ENCODE results near the gene MYD88.
"Not testable (repeated sequence)": the region's sequence is repeated elsewhere in the genome, so short reads cannot be mapped to it uniquely, and the experiment has no call there.

Gene MYD88

DNA sequence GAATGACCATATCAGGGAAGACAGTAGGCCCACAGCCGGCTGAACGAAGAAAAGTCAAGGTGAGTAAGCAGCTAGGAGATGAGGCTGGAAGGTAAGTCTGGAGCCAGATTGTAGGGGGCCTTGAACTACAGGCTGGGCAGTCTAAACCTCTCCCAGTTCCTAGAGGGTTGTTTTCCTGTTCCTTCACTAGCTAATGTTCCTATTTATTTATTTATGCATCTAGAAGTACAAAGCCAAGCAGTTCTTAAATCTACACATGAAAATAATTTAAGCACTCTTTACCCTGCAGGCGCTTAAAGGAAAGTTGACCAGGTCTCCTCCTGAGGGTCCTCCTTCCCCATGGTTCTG, 5.3 kb upstream of the MYD88 start:
- peaks cover 33% of the 10 kb centered on the region for H3K36me3 ChIP-seq (ENCODE audit: control insufficient read depth, low read depth, low read length)
- no peak overlapping the region for H3K27ac ChIP-seq (ENCODE audit: low read length)
- H3K4me1 ChIP-seq (ENCODE audit: control insufficient read depth, low read depth, low read length) = peaks cover 7% of the 10 kb centered on the region
- H3K4me3 ChIP-seq (ENCODE audit: low read length) = no peak overlapping the region
- no peaks in the 10 kb centered on the region for H3K27me3 ChIP-seq (ENCODE audit: control insufficient read depth, insufficient read depth, low read length)
- no peaks in the 10 kb centered on the region for H3K9me3 ChIP-seq (ENCODE audit: control insufficient read depth, low read depth, low read length)
- H3K9ac ChIP-seq (ENCODE audit: low read length) = no peak overlapping the region

DNA sequence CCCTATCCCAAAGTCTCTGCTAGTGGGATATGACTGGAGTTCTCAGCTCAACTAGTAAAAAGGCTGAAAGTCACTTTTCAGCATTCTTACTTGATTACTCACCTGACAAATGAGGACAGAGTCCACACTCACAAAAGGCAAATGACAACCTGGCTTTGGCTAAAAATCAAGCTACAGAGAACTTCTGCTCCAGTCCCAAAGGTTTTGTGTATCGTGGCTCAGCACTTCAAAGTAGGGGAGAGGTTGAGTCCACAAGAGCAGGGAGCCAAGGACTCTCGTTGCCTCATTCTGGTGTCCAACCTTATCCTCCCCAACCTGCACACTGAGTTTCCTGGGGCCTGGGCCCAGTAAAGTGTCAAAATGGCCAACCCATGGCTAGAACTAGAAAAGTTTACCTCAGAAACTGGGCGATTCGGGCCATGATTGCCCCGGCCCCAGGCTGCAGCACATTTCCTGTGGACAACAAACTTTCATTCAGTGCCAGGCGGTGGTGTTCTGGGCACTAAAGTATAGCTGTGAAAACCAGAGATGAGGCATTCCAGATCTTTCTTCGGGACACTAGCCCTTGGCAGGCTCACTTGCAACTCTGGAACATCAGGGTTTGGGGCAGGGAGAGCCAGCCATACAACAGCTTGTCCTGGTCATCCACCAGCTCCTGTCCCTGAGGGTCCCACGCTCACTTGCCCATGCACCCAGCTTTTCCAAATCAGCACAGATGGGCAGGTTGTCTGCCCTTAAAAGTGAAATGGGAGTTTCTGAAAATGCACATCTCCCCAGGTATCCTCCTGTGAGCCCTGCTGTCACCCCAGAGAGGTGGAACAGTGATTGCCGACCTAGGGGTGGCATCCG, 4.7 kb upstream of the MYD88 start:
- Histone ChIP-seq H3K36me3 (ENCODE audit: control insufficient read depth, low read depth, low read length) (peaks cover 30% of the 10 kb centered on the region), H3K4me3 (ENCODE audit: low read length) (no peak overlapping the region), H3K27me3 (ENCODE audit: control insufficient read depth, insufficient read depth, low read length) (peaks cover under 1% of the 10 kb centered on the region), H3K4me1 (ENCODE audit: control insufficient read depth, low read depth, low read length) (peaks cover 8% of the 10 kb centered on the region), H3K27ac (ENCODE audit: low read length) (no peak overlapping the region), H3K9me3 (ENCODE audit: control insufficient read depth, low read depth, low read length) (no peaks in the 10 kb centered on the region), H3K9ac (ENCODE audit: low read length) (no peak overlapping the region)

DNA sequence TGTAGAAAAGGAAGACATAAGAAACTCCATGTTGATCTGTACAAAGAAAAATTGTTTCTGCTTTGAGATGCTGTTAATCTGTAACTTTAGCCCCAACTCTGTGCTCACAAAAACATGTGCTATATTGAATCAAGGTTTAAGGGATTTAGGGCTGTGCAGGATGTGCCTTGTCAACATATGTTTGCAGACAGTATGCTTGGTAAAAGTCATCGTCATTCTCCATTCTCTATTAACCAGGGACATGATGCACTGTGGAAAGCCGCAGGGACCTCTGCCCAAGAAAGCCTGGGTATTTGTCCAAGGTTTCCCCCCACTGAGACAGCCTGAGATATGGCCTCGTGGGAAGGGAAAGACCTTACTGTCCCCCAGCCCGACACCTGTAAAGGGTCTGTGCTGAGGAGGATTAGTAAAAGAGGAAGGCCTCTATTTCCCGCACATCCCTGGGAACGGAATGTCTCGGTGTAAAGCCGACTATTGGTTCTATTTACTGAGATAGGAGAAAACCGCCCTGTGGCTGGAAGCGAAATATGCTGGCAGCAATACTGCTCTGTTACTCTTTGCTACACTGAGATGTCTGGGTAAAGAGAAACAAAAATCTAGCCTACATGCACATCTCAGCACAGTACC, 3.8 kb upstream of the MYD88 start:
- H3K9ac ChIP-seq (ENCODE audit: low read length); H3K27me3 ChIP-seq (ENCODE audit: control insufficient read depth, insufficient read depth, low read length); H3K27ac ChIP-seq (ENCODE audit: low read length); H3K9me3 ChIP-seq (ENCODE audit: control insufficient read depth, low read depth, low read length); H3K4me3 ChIP-seq (ENCODE audit: low read length): not testable (repeated sequence)
- Histone ChIP-seq H3K4me1 (ENCODE audit: control insufficient read depth, low read depth, low read length) (peaks cover 13% of the 10 kb centered on the region), H3K36me3 (ENCODE audit: control insufficient read depth, low read depth, low read length) (peaks cover 27% of the 10 kb centered on the region)

DNA sequence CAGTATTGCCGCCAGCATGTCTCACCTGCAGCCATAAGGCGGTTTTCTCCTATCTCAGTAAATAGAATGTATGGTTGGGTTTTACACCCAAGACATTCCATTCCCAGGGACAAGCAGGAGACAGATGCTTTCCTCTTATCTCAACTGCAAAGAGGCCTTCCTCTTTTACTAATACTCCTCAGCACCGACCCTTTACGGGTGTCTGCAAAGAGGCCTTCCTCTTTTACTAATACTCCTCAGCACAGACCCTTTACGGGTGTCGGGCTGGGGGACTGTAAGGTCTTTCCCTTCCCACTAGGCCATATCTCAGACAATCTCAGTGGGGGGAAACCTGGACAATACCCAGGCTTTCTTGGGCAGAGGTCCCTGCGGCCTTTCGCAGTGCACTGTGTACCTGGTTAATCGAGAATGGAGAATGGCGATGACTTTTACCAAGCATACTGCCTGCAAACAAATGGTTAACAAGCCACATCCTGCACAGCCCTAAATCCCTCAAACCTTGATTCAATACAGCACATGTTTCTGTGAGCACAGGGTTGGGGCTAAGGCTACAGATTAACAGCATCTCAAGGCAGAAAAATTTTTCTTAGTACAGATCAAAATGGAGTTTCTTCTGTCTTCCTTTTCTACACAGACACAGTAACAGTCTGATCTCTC, 2.7 kb upstream of the MYD88 start:
- Histone ChIP-seq H3K9ac (ENCODE audit: low read length) (peak overlapping the region; percentile 75), H3K4me1 (ENCODE audit: control insufficient read depth, low read depth, low read length) (peaks cover 13% of the 10 kb centered on the region)

DNA sequence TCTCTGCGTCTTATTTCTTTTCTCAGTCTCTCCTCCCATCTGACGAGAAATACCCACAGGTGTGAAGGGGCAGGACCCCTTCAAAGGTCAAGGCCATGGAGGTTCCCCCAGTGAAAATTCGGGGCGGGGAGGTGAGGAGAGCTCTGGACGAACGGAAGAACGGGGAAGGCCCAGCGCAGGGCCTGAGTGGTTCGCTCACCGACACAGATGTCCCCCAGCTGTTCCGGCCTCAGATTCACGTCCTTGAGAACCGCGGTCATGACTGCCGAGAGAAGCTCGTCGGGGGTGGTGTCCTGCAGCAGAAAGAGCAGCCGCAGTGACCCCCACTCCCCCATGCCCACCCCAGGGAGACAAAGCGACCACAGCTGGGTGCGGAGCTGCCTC, 2.1 kb upstream of the MYD88 start:
- no peak overlapping the region for H3K27ac ChIP-seq (ENCODE audit: low read length)
- H3K9ac ChIP-seq (ENCODE audit: low read length) = peak overlapping the region; percentile 75
- peaks cover 8% of the 10 kb centered on the region for H3K27me3 ChIP-seq (ENCODE audit: control insufficient read depth, insufficient read depth, low read length)
- no peaks in the 10 kb centered on the region for H3K9me3 ChIP-seq (ENCODE audit: control insufficient read depth, low read depth, low read length)
- peak overlapping the region; percentile 86 for H3K4me3 ChIP-seq (ENCODE audit: low read length)
- H3K36me3 ChIP-seq (ENCODE audit: control insufficient read depth, low read depth, low read length) = peaks cover 19% of the 10 kb centered on the region
- H3K4me1 ChIP-seq (ENCODE audit: control insufficient read depth, low read depth, low read length) = peaks cover 13% of the 10 kb centered on the region

More for the DNA sequence above, 2.7 kb upstream of the MYD88 start:
- H3K9me3 ChIP-seq (ENCODE audit: control insufficient read depth, low read depth, low read length); H3K27ac ChIP-seq (ENCODE audit: low read length); H3K27me3 ChIP-seq (ENCODE audit: control insufficient read depth, insufficient read depth, low read length): not testable (repeated sequence)
- peak overlapping the region; percentile 86 for H3K4me3 ChIP-seq (ENCODE audit: low read length)
- peaks cover 19% of the 10 kb centered on the region for H3K36me3 ChIP-seq (ENCODE audit: control insufficient read depth, low read depth, low read length)

DNA sequence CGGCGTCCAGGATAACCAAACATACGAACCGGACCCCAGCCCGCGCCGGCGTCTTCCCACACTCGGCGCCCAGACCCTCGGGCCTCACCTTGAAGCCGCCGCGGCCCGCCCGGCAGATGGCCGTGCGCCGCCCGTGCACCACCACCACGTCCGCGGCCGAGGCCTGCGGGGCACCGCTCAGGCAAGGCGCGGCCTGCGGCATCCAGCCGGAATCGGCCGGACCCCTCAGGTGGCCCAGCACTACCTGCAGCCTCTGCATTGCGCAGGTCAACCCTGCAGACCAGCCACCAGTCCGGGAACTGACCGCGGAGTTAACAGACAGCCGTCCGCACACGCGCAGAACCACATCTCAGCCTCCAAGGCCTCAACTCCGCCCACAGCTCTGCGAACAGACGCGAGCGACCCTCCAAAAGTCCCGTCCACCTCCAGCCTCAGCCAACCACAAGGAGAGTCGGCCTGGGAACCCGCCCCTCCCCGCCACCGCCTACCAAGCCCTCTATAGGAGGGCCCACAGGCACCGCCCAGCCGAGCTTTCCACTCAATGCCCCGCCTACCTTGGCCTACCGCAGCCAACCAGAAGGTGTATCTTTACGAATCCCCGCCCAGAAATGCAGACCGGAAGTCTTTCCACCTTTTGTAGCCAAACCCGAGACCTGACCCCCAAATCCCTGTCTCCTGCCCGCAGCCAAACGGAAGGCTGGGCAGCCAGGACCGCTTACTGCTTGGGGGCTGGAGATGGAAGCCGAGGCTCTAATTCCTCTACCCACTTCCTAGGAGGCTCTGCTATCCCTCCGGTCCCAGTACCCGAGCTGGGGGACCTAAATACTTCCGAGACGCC, 1.5 kb upstream of the MYD88 start, which contains the start of gene ACAA1:
TSS of gene ACAA1 (minus strand) at position 351 of the 838 bp plus-strand sequence. CDS start at position 259, 92 bp downstream.
- Histone ChIP-seq H3K9me3 (ENCODE audit: control insufficient read depth, low read depth, low read length) (no peaks in the 10 kb centered on the region), H3K27me3 (ENCODE audit: control insufficient read depth, insufficient read depth, low read length) (peaks cover 8% of the 10 kb centered on the region), H3K36me3 (ENCODE audit: control insufficient read depth, low read depth, low read length) (peaks cover 24% of the 10 kb centered on the region), H3K4me1 (ENCODE audit: control insufficient read depth, low read depth, low read length) (peaks cover 13% of the 10 kb centered on the region), H3K9ac (ENCODE audit: low read length) (peak within 1 kb of the TSS; percentile 78), H3K4me3 (ENCODE audit: low read length) (peak within 1 kb of the TSS; percentile 86), H3K27ac (ENCODE audit: low read length) (peak within 1 kb of the TSS; percentile 13)

DNA sequence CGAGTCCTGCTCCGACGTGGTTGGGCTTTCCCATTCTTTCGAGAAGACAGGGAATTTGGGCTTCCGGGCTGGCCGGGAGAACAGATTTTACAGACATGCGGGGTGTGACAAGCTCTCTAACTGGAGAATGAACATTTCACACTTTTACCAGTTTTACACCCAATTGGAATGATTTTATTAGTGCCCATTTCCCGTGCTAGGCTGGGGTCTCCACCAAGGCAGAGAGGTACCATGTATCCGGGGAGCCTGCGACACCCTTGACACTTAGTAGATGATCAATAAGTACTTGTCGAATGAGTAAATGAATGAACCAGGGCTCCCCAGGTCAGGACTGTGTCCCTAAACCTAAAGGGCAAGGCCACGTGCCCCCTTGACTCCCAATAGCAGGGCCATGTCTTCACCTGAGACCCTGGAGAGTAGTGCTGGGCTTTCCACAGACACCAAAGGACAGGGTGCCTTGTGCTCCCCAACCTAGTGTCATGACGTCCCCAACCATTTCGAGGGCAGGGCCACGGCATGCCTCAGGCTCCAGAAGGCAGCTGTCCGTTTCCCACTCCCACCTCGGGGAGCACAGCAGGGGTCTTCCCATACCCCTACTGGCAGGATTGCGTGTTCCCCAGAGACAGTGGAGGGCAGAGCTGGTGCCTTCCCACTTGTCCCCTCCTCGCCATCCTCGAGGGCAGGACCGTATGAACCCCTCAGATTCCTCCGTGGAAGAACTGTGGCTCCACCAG, 679 bp upstream of the MYD88 start:
- Histone ChIP-seq H3K27me3 (ENCODE audit: control insufficient read depth, insufficient read depth, low read length) (peaks cover 8% of the 10 kb centered on the region), H3K36me3 (ENCODE audit: control insufficient read depth, low read depth, low read length) (peaks cover 29% of the 10 kb centered on the region), H3K4me1 (ENCODE audit: control insufficient read depth, low read depth, low read length) (peaks cover 13% of the 10 kb centered on the region), H3K9ac (ENCODE audit: low read length) (peak overlapping the region; percentile 78), H3K27ac (ENCODE audit: low read length) (peak overlapping the region; percentile 13), H3K4me3 (ENCODE audit: low read length) (peak overlapping the region; percentile 86), H3K9me3 (ENCODE audit: control insufficient read depth, low read depth, low read length) (no peaks in the 10 kb centered on the region)

DNA sequence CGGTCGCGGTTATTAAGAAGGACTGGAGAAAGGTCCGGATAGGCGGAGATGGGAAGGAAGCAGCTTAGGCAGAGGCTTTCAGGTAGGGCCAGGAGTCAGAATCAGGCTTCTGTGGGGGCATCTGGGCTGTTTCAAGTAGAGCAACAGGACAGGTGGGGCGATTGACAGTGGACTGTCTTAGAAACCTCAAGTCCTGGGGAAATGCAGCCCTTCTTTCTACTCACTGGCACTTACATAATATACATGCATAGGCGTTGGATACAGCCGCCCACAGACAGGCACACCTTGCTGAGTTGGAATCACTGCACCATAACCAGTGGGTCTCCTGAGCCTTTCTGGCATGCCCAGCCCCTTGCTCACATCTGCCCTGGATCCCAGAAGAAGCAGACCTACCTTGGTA, 730 bp downstream of the MYD88 start:
- no peak overlapping the region for H3K27ac ChIP-seq (ENCODE audit: low read length)
- H3K4me3 ChIP-seq (ENCODE audit: low read length) = peak overlapping the region; percentile 86
- peaks cover 8% of the 10 kb centered on the region for H3K27me3 ChIP-seq (ENCODE audit: control insufficient read depth, insufficient read depth, low read length)
- peaks cover 13% of the 10 kb centered on the region for H3K4me1 ChIP-seq (ENCODE audit: control insufficient read depth, low read depth, low read length)
- peaks cover 19% of the 10 kb centered on the region for H3K36me3 ChIP-seq (ENCODE audit: control insufficient read depth, low read depth, low read length)
- no peaks in the 10 kb centered on the region for H3K9me3 ChIP-seq (ENCODE audit: control insufficient read depth, low read depth, low read length)
- H3K9ac ChIP-seq (ENCODE audit: low read length) = peak overlapping the region; percentile 78

DNA sequence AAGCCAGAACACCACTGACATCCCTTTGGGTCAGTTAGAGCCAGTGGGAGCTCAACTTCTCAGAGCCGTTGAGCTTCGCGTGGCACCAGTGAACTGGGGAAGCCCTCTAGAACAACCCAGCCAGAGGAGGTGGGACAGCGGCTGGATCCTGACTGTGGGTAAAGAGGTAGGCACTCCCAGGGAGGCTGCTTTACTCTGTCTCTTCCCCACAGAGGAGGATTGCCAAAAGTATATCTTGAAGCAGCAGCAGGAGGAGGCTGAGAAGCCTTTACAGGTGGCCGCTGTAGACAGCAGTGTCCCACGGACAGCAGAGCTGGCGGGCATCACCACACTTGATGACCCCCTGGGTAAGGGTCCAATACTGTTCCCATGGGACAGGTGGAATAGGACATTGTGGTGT, 1.2 kb downstream of the MYD88 start:
- Histone ChIP-seq H3K9ac (ENCODE audit: low read length) (no peak overlapping the region), H3K27me3 (ENCODE audit: control insufficient read depth, insufficient read depth, low read length) (peaks cover 8% of the 10 kb centered on the region), H3K36me3 (ENCODE audit: control insufficient read depth, low read depth, low read length) (peaks cover 17% of the 10 kb centered on the region), H3K27ac (ENCODE audit: low read length) (no peak overlapping the region), H3K4me3 (ENCODE audit: low read length) (peak overlapping the region; percentile 86), H3K4me1 (ENCODE audit: control insufficient read depth, low read depth, low read length) (peaks cover 13% of the 10 kb centered on the region), H3K9me3 (ENCODE audit: control insufficient read depth, low read depth, low read length) (no peaks in the 10 kb centered on the region)

DNA sequence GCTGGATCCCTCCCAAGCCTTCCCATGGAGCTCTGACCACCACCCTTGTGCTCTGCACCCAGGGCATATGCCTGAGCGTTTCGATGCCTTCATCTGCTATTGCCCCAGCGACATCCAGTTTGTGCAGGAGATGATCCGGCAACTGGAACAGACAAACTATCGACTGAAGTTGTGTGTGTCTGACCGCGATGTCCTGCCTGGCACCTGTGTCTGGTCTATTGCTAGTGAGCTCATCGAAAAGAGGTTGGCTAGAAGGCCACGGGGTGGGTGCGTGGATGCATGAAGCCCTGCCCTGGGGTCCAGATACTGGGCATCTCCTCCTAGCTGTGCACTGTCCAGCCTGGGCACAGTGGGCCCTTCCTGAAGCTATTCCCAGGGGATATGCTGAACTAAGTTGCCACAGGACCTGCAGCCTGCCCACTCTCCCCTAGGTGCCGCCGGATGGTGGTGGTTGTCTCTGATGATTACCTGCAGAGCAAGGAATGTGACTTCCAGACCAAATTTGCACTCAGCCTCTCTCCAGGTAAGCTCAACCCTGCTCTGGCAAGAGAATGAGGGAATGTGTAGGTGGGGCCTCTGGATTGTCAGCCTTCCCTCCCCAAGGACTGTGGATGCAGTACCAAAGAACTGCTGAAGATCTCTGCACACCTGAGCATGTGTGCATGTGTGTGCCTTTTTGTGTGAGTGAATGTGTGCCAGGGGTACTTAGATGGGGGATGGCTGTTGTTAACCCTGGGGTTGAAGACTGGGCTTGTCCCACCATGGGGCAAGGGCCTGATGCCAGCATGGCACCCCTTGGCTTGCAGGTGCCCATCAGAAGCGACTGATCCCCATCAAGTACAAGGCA, 2.1 kb downstream of the MYD88 start:
- H3K36me3 ChIP-seq (ENCODE audit: control insufficient read depth, low read depth, low read length) = peaks cover 17% of the 10 kb centered on the region
- H3K4me3 ChIP-seq (ENCODE audit: low read length) = no peak overlapping the region
- H3K9me3 ChIP-seq (ENCODE audit: control insufficient read depth, low read depth, low read length) = no peaks in the 10 kb centered on the region
- peaks cover 8% of the 10 kb centered on the region for H3K27me3 ChIP-seq (ENCODE audit: control insufficient read depth, insufficient read depth, low read length)
- H3K27ac ChIP-seq (ENCODE audit: low read length) = no peak overlapping the region
- no peak overlapping the region for H3K9ac ChIP-seq (ENCODE audit: low read length)
- peaks cover 13% of the 10 kb centered on the region for H3K4me1 ChIP-seq (ENCODE audit: control insufficient read depth, low read depth, low read length)

Data from iPS-18a (cell line).